HS-5 (cell line): ENCODE results near the gene TMC6.
"Not testable (repeated sequence)": the region's sequence is repeated elsewhere in the genome, so short reads cannot be mapped to it uniquely, and the experiment has no call there.

Experiments used
- DNase-seq: peaks from one replicate; pipeline ENCODE4 v3.0.0-alpha.2; 2012; ENCODE audit warnings: low read depth

Gene TMC6

DNA sequence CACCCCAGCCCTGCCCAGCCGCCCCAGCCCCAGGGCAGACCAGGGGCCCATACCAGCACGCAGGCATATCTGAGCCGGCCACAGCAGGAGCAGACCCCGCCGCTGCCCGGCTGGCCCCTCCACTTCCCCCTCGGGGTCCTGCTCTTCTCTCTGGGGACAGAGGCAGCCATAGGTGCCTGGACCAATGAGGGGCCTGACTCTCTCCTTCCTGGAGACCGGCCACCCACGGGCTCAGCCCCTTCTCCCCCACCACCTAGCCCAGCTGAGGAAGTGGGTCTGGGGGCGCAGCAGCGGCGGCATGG is 3.8 kb downstream of the TMC6 start:
- DNase-seq = no peak

DNA sequence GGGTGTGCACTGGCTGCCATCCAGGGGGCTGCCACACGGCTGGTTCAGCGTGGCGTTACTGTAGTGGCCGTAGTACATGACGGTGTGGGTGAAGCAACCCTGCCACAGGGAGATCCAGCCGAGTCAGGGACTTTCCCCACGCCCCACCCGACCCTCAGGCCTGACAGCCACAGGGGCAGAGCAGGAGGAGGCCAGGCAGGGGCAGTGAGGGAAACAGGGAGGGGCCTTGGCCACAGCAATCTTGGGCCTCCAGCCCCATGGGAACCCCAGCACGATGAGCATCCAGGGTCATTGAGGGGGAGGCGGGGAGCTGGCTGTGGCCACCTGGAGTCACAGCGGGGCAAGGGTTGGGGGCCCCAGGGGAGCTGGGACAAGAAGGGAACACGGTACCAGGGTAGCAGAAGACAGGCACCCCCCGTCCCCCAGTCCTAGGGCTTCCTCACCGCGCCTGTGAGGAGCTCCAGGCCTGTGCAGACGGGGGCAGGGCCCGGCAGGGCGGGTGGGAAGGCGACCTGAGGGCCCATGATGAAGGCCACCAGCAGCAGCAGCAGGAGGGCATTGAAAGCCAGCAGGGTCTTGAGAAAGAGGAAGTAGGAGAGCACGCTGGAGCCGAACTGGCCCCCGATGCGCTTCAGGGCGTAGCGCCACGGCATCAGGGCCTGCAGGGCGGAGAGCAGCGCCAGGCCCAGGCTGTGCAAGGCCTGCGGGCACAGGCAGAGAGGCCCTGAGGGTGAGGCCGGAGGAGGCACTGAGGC is 4.3 kb downstream of the TMC6 start:
- no peak for DNase-seq

DNA sequence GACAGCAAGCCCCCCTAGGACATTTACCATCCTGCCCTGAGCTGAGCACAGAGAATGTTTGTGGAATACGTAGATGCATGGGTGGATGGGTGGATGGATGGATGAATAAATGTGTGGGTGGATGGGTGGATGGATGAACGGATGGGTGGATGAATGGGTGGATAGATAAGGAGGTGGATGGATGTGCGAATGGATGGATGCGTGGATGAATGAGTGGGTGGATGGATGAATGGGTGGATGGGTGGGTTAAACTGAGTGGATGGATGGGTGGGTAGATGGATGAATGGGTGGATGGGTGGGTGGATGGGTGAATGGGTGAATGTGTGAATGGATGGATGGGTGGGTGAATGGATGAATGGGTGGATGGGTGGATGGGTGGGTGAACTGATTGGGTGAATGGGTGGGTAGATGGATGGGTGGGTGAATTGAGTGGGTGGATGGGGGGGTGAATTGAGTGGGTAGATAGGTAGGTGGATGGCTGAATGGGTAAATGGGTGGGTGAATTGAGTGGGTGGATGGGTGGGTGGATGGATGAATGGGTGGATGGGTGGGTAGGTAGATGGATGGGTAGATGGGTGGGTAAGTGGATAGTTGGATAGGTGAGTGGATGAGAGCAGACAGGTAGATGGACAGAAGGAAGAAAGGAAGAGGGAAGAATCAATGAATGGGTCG is 5.2 kb downstream of the TMC6 start:
- DNase-seq = no peak

DNA sequence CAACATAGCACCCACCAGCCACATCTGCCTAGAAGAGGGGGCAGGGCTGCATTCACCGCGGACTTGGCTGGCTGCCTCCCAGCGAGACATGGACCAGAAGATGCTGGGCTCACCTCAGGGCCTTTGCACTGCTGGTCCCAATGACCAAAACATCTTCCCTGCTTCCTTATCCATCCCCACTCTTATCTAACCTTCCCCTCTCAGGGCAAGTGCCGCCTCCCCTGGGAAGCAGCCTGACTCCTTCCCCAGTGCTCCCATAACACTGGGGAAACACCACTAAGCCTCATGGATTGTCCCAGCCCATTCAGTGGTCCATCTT is 5.7 kb downstream of the TMC6 start:
- no peak for DNase-seq

DNA sequence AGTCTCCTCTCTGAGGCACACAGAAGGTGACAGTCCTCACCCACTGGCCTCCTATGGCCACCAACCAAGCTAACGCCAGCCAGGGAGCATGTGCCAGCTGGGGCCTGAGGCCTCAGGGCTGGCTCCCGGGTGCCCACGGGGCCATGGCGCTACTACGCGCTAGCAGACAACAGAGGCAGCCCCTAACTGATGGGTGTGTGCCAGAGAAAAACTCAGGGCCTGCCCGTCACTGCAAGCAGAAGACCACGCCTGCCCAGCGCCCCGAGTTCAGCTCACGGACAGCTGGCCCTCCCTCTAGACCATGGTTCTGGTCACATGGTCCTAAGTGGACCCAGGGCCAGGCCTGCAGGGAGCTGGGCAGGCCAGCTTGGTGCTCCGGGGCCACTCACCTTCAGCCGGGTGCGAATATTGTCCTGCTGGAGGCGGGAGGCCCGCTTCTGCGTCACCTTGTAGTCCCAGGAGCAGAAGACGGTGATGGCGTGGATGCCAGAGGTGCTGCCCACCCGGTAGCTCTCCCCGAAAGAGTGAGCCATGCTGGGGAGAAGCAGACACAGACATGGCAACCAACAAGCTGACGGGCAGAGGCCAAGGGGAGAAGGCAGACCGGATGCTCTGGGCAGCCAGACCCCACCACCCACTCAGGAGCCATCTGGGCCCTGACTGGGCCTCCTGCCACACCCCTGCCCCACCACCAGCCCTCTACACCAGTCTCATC is 6.2 kb downstream of the TMC6 start:
- DNase-seq = no peak

DNA sequence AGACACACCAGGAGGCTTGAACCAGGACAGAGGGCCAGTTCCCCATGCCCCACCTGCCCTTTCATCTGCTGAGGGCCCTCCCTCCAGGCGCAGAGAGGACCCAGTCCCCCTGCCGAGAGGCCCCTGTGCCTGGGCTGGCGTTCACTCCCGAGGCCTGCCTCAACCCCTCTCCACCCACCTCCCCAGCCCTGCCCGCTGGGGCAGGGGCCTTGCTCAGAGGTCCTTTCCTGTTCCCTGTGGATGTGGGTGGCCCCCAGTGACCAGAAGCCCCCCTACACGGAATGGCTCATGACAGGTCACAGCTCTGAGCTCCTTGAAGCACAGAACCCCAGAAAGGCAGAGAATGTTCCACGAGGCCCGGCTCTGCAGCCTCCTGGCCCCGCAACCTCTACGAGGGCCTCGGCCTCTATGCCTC is 6.7 kb downstream of the TMC6 start:
- DNase-seq = no peak

DNA sequence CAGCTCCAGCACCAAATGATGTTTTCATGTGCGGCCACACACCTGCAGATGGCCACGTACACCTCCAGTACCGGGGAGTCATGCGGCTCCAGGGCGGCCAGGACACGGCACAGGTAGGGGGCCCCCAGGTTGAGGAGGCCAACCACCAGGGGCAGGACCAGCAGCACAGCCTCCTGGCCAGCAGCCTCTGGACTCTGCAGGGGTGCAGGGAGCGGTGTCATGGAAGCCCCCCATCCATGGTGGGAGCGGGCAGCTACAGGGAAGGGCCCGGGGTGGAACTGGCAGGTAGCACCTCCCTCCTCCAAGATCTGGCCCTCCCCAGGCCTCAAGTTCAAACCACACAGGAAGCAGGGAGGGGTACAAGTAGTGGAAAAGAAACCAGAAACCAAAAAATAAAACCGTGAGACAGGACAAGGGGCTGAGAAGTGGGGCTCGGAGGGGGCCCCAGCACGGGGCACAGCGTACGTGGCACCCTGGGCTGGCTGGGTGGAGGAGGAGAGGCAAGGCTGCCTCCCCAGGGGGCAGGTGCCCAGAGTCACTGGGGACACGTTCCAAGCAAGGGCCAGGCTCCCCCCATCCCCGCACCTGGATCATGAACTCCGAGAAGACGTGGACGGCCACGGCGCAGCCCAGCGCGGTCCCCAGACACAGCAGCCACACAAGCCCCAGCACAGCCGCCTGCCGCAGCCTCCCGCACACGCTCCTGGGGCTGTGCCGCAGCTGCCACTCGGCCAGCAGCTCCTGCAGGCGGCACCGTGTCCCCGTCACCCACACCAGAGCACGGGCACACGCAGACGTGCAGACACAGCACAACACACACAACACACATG is 7.4 kb downstream of the TMC6 start:
- DNase-seq = no peak

DNA sequence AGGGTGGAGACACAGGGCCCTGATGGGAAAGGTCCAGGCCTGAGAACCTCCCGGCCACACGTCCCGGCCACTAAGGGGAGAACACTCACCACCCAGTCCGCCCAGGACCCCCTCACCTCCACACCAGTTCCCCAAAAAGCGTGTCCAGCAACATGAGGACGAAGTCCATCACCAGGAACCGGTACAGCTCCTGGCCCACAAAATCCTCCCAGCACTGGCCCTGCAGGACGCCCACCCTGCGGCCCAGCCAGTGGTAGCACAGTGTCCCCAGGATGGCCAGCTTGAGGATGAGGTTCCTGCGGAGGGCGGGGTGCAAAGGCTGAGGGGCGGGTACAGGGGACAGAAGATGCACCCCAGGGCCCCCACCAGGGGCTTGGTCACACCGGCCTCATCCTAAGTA is 8.0 kb downstream of the TMC6 start:
- no peak for DNase-seq

DNA sequence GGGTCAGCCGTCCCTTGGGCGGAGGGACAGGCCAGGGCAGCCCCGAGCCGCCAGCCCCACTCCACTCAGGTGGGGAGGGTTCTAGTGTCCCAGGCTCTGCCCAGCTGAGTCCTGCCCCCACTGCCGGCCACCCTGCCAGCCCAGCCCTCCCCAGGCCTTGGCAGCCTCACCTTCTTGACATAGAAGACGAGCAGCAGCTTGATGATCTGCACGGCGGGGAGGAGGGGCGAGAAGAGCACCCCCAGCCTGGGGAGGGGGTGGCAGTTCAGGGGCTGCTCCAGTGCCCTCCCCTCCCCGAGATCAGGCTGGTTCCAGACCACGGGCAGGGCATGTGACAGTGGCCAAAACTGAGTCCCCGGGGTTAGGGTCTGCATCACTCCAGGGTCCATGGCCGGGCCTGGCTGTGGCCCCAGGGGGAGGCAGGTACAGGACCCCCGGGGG is 9.7 kb downstream of the TMC6 start:
- DNase-seq = no peak

DNA sequence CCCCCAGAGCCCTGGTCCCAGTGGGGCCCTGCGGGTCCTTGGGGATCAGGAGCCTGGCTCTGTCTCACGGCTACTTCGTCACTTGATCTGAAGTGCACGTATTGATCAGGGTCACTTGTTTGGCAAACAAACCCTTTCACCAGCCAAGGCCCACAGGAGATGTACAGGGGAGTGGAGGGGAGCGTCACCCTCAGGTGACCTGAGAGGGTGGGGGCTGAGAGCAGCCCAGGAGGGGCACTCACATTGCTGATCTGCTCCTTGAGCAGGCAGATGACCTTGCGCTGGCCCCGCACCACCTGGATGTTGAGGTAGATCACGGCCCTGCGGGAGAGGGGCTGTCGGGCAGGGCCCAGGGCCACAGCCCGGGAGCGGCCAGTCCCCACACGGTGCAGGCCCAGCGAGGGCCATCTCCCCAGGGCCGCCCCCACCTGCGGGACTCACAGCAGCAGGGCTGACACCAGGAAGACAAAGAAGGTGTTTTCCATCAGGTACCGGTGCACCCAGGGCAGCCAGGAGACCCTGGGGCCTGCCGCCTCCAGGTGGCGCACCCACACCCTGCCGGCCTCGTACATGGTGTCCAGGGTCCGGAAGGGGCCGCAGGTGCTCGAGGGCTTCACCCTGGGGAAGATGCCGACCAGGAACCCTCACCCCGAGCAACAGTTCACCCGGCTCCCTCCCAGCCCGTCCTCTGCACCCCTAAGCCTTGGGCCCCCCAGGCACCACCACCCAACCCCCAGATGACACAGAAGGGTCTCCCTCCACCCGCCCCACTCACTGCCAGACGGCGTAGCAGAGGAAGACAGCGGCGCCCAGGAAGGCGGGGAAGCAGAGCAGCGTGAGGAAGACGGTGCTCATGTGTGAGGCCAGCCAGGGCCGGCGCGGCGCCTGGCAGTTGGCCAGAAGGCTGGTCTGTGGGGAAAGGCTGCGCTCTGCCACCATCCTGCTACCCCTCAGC is 11.3 kb downstream of the TMC6 start:
- no peak for DNase-seq

DNA sequence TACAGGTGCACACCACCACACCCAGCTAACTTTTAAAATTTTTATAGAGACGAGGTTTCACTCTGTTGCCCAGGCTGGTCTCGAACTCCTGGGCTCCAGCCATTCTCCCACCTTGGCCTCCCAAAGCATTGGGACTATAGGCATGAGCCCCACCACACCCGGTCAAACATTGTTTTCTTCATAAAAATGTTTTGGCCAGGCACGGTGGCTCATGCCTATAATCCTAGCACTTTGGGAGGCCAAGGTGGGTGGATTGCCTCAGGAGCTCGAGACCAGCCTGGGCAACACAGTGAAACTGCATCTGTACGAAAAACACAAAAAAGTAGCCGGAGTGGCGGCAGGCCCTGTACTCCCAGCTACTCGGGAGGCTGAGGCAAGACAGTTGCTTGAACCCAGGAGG is 12.1 kb downstream of the TMC6 start:
- DNase-seq = no peak

DNA sequence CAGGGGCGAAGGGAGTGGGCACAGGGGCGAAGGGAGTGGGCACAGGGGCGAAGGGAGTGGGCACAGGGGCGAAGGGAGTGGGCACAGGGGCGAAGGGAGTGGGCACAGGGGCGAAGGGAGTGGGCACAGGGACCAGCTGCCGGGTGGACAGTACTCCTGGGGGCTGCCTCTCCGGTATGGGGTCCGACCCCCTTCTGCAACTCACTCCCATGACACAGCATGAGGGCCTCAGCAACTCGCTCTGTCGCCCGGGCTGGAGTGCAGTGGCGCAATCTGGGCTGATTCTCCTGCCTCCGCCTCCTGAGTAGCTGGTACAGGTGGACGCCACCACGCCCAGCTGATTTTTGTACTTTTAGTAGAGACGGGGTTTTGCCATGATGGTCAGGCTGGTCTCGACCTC is 12.8 kb downstream of the TMC6 start:
- DNase-seq = not testable (repeated sequence)

DNA sequence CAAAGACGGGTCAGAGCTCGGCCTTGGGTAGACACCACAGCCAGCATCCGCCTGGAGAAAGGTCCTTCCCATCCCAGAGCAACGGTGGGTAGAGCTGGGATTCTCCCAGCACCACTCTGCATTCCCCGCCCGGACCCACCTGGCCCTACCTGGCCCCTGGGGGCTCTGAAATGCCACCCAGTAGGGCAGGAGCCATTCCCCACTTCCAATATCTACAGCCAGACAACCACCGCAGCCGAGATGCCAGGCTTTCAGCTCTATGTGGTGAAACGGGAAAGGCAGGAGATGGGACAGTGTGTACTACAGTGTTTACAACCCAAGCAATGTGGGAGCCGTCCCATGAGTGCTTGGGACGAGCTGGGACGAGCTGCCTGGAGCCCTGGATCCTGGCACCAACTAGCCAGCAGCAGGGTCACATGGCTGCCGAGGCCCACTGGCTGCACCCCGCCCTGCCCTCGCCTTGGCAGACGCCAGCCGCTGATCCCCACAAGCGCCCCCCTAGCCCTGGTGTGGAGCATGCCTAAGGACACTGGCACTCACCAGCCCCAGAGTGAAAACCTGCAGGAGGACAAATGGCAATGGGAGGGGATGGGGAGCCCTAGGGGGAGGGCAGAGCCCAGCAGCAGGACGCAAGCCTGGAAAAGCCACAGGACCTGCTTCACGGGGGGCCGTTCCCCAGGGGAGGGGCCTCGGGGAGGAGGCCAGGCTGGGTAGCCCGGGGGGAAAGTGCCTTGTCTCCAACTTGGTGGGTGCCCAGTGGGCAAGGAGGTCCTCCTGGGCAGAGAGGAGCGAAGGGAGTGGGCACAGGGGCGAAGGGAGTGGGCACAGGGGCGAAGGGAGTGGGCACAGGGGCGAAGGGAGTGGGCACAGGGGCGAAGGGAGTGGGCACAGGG is 13.5 kb downstream of the TMC6 start:
- no peak for DNase-seq

DNA sequence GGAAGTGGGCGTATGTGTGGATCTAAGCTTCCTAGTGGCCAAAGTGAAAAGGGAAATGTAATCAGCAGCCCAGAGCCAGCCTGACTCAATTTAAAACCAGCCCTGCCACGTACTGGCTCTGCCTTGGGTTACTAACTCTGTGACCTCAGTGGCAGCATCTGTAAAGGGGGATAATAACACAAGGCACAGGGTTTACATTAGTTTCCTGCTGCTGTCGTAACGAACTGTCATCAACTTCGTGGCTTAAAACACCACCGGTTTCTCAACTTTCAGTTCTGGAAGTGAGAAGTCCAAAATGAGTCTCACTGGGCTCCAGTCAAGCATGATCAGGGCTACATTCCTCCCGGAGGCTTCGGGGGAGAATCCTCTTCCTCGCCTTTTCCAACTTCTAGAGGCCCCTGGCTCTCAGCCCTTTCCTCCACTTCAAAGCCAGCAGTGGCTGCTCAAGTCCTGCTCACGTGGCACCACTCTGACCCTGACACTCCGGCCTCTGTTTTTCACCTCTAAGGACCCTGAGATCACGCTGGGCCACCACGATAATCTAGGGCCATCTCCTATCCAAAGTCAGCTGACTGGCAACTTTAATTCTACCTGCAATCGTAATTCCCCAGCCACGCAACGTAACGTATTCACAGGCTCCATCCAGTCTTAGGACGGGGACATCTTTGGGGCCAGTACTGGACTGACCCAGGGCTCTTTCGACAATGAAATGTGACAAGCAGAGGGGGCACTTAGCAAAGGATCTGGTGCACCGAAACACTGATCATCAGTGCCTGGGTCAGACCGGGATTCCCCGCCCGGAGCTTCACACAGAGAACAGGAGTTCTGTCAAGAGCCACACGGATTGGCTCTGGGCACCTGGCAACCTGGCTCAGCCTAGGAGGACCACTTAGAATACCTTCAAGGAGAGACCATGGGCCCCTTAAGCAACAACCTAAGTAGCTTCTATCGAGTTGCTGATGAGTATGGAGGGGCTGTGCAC is 14.5 kb downstream of the TMC6 start:
- DNase-seq = no peak

DNA sequence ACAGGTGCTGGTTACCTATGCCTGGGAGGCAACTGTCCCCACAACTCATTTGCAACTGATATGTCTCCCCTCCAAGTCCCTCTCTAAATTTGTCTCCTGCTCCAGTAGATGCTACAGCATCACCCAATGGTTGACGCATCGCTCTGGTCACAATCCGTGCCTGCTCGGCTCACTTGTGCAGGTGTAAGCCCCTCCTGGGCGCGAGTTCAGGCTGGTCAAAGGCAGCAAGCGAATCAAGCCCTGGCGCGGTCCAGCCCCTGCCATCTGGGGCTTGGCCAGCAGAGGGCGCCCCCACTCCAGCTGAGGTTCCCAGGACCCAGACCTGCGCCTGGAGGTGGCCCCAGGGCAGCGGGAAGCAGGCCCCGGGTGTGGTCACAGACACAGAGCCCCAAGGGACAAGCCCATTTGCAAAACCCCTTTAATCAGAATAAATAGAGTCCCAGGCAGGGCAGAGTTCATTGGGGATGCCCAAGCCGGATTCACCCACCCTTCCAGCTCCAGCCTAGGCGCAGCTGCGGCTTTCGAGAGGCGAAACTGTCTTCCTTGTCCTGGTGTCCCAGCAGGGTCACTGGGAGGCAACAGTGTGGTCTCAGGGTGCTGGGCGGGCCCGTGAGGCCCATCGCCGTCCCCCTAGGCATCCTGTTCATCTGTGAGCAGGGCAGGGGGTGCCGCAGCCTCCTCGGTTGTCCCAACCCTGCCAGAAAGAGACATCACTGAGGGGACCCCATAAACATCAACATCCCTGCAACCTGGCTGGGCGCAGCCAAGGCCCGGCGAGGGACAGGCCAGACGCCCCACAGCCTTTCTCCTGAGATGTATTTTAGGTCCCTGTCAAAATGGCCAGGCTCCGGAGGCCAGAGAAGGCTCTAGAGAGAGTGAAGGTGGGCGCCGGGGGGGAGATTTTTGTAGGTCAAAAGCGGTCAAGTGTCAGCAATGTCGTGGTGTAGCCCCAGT is 15.8 kb downstream of the TMC6 start:
- no peak for DNase-seq

DNA sequence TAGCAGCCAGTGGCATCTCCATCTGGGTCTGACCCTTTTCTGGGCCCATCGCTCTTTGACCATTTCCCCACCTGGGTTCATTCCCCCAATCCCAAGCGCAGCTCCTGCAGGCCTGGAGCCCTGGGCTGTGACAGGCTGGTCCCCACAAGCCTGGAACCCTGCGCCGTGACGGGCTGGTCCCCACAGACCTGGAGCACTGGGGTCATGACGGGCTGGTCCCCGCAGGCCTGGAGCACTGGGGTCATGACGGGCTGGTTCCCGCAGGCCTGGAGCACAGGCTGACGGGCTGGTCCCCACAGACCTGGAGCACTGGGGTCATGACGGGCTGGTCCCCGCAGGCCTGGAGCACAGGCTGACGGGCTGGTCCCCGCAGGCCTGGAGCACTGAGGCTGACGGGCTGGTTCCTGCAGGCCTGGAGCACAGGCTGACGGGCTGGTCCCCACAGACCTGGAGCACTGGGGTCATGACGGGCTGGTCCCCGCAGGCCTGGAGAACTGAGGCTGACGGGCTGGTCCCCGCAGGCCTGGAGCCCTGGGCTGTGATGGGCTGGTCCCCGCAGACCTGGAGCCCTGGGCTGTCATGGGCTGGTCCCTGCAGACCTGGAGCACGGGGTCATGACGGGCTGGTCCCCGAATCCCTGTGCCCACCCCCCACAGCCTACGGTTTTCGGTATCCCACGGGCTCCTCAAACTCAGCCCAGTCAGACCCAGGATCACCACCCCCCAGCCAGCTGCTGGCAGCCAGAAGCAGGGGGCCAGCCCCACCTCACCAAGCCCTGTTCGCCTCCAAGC is 16.6 kb downstream of the TMC6 start:
- DNase-seq = no peak

DNA sequence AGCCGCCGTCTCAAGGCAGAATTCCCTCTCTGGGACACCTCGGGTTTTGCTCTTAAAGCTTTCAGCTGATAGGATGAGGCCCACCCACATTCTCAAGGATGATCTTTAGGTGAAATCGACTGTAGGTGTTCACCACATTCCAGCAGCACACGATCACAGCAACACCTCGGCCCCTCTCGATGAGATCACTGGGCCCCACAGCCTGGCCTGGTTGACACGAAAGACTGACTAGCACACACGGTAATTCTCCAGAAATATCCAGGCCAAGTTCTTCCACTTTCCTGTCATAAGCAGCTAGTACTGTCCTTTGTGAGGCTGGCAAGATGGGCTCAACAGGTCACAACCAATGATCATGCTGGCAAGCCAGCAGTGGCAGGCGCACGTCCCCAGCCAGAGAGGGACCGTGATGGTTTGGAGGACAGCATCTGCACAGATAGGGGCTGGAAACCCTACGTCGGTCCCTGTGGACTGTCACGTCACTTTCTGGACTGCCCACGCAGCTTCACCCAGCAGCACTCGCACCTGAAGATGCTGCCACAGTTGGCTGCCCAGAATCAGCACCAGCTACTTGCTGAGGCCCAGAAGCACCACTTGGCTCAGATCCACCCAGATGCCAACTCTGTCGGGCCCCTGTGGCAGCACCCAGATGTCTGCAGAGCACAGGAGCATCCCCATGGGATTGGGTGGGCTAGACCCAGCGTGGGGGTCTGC is 17.4 kb downstream of the TMC6 start:
- no peak for DNase-seq
